ENCODE data around the gene TRRAP.

GRCh38 chr7:99008181-99008631 is 129.9 kb downstream of the TRRAP start:
- TF ChIP-seq CTCF (IDR thresholded peaks at IDR 0.05) (no peak), POLR2A (IDR thresholded peaks at IDR 0.05; ENCODE audit: low read length) (no peak)
